Keratinocyte (primary cell): ENCODE data around the gene CDC42EP5.

Experiments used
- EZH2 ChIP-seq: IDR thresholded peaks from one replicate; pipeline ENCODE4 v1.6.1; 2012; ENCODE audit warnings: inconsistent platforms, mild to moderate bottlenecking, low read length, moderate library complexity
- TF ChIP-seq, protein P1 (sequence below), 3 experiments: IDR thresholded peaks in 1 of 3; conservative IDR thresholded peaks in 1 of 3; optimal IDR thresholded peaks in 1 of 3; 2 replicates in 2 of 3; 3 replicates in 1 of 3; pipeline versions ENCODE3 to v1.5.1; 2011; ENCODE audit warnings: low read length in 3 of 3, mild to moderate bottlenecking in 3 of 3, moderate library complexity in 2 of 3, control low read depth in 1 of 3, inconsistent platforms in 1 of 3; ENCODE audit not compliant: insufficient read depth in 2 of 3; ENCODE audit errors: extremely low read depth in 1 of 3

DNA sequence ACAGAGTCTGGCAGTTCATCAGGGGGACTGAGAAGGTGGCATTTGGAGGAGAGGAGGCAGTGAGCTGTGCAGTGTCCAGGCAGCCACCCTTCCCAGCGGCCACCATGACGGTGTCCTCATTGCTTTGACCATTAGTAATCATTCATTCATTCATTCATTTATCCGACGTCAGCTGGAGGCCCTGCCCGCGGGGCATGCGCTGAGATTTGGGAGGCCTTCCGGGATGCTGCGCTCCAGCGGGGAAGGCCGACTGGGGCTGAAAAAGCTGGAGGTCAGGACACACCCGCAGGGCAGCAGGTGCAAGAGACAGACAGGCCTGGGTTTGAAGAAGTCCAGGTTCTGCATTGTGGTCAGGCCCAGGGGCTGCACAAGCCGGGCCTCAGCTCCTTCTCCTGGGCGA, 48.9 kb downstream of the CDC42EP5 start:
- TF ChIP-seq, protein P1, sequence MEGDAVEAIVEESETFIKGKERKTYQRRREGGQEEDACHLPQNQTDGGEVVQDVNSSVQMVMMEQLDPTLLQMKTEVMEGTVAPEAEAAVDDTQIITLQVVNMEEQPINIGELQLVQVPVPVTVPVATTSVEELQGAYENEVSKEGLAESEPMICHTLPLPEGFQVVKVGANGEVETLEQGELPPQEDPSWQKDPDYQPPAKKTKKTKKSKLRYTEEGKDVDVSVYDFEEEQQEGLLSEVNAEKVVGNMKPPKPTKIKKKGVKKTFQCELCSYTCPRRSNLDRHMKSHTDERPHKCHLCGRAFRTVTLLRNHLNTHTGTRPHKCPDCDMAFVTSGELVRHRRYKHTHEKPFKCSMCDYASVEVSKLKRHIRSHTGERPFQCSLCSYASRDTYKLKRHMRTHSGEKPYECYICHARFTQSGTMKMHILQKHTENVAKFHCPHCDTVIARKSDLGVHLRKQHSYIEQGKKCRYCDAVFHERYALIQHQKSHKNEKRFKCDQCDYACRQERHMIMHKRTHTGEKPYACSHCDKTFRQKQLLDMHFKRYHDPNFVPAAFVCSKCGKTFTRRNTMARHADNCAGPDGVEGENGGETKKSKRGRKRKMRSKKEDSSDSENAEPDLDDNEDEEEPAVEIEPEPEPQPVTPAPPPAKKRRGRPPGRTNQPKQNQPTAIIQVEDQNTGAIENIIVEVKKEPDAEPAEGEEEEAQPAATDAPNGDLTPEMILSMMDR (optimal IDR thresholded peaks at IDR 0.05 in 1 of 3, IDR thresholded peaks at IDR 0.05 in 1 of 3, conservative IDR thresholded peaks at IDR 0.05 in 1 of 3; ENCODE audit: extremely low read depth in 1 of 3, insufficient read depth in 2 of 3, low read length in 3 of 3), result no peak
- TF ChIP-seq EZH2, result no peak
